Right renal pelvis (tissue), 4 donors: ENCODE data around the gene C18orf32. TPM values are rescaled to one million over a fixed set of nuclear protein-coding genes. Genes with fewer than 3 reads are reported as not detected.
"Not testable (repeated sequence)": the region's sequence is repeated elsewhere in the genome, so short reads cannot be mapped to it uniquely, and the experiment has no call there.

Experiments used
- DNase-seq, 4 donors: peaks; one replicate each; pipeline ENCODE4 v3.0.0-alpha.2; 2013; ENCODE audit warnings: low read depth in 4 of 4, low spot score in 3 of 4, missing footprints in 1 of 4
- polyA plus RNA-seq, 4 donors: library from polyadenylated mRNA; unstranded; fragments of 120-200 nt; gene quantifications; one replicate each; pipeline ENCODE4 v1.2.1, GENCODE V29; 2013; ENCODE audit not compliant: insufficient read length in 4 of 4

The C18orf32 gene
- polyA plus RNA-seq, 4 donors: 30.7 to 31.7 (median 31.2) TPM

- no peak for DNase-seq
Measured at GRCh38 chr18:49472459-49472858, 14.6 kb downstream of the C18orf32 start.

DNA sequence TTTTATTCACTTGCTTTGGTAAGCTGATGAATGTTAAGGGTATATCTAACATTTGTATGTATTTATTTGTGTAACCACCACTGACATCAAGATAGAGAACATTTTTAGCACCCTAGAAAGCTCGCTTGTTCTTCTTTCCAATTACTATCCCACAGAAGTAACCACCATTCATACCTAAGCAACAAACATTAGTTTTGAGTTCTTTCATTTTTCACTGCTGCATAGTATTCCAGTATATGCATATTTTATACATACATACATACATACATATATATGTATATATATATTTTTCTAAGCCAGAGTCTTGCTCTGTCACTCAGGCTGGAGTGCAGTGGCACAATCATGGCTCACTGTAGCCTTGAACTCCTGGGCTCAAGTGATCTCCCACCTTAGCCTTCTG, 15.5 kb downstream of the C18orf32 start:
- no peak for DNase-seq

- DNase-seq: no peak
Measured at GRCh38 chr18:49467599-49467998, 19.4 kb downstream of the C18orf32 start.

DNA sequence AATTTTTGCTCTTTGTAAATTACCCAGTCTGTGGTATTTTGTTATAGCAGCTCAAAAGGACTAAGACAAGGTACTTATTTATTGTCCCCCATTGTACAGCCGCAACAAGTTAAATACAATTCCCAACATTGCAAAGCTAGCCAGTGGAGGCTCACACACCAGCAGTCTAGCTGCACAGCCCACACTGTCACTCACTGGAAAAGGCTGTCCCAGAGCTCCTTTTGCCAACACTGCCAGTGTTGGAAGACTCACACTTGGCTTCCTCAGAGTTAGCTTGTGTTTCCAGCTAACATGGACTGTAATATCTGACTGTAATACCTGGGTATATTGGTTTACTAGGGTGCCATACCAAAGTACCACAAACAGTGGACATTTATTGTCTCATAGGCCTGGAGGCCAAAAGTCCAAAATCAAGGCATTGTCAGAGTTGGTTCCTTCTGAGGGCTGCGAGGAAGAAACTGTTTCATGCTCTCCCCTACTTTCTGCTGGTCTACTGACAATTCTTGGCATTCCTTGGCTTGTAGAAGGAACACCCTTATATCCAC, 19.9 kb downstream of the C18orf32 start:
- DNase-seq: no peak

DNA sequence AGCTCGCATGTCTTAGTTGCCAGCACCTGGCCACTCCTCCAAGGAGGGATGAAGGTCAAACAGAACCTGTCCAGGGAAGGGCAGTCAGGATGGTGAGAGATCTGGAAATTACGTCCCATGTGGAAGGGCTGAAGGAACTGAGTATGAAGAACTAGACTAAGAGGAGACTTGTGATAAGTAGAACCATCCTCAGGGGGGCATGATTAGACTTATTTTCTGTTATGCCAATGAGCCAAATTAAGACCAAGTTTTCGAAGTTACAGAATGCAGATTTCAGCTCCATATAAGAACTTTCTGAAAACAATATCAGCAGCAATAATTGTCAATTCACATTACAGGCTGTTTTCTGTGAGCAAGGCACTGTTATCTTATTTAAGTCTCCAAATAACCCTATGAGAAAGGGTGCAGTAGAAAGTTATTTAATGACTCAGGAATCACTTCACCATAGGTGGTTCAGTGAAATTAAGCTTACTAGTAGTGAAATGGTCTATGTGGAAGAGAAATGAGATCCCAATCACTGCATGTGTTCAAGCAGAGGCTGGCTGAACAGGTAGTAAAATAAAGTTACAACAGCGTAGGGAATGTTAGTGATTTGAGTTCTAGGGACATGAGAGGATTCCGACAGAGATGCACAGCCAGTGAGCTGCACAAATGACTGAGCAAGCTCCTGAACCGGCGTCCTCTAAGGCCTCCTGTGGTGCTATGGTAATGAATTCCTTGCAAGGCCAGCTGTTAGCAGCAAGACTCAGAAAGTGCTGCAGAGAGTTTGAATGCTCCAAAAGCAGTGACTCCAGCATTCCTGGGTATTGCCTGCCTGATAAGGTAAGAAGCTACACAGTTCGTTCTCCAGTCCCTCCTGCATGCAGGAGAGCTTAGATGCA, 22.1 kb downstream of the C18orf32 start:
- no peak for DNase-seq

GRCh38 chr18:49461602-49461977, 25.4 kb downstream of the C18orf32 start:
- DNase-seq: no peak

- DNase-seq: no peak
Measured at GRCh38 chr18:49460976-49461601, 25.9 kb downstream of the C18orf32 start.

DNA sequence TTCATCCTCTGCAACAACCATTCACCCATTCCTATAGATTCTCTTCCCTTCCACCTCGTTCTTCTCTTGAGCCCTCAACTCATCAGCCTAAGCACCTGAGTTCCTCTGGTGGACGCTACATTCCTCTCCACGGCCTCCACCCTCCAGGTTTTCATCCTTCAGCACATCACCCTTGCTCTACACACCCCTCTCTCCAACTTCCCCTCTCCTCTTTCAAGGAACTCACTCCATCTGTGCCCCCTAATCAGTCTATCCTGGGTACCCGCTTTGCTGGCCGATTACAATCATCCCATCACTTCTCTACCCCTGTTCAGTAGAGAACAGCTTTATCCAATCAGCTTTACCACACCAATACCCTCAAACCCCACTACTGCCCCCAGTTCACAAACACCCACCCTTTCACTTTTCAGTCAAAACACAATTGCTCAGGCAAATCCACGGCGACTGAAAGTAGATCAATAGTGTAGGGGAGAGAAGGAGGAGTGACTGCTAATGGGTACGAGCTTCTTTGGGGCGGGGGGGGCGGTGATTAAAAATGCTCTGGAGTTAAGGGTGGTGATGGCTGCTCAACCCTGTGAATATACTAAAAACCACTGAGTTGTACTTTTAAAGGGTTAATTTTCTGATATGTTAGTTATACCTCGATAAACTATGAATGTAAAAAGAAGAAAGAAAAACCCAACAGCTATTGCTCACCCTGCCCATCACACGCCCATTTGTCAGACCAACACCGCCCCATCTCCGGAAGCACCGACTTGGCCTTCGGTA, 27.4 kb downstream of the C18orf32 start:
- no peak for DNase-seq

- no peak for DNase-seq
Measured at GRCh38 chr18:49457616-49458015, 29.4 kb downstream of the C18orf32 start.

DNA sequence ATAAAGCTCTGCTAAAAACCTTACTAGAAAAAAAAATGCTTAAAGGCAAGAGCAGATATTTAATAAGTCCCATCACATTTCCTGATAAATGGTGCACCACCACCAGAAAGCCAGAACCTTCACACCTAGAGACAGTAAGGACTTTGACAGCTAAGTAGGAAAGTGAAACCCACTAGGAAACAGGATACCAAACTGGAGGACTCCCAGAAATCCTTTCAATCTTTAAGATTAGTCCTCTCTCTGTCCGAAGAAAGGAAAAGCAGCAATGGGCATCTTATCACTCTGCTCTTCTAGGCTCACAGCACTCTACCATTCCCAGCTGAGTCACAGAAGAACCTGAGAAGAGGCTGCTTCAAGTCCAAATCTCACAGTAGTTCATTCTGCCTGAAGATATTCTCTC, 30.2 kb downstream of the C18orf32 start:
- no peak for DNase-seq

DNA sequence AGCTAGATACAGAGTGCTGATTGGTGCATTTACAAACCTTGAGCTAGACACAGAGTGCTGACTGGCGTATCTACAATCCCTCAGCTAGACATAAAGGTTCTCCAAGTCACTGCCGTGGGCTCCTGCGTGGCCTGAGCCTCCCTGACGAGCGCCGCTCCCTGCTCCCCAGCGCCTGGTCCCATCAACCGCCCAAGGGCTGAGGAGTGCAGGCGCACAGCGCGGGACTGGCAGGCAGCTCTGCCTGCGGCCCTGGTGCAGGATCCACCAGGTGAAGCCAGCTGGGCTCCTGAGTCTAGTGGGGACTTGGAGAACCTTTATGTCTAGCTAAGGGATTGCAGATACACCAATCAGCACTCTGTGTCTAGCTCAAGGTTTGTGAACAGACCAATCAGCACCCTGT, 34.5 kb downstream of the C18orf32 start:
- not testable (repeated sequence) for DNase-seq

GRCh38 chr18:49447810-49448745, 39.0 kb downstream of the C18orf32 start:
- DNase-seq: no peak

GRCh38 chr18:49446481-49446880, 40.6 kb downstream of the C18orf32 start:
- no peak for DNase-seq

DNA sequence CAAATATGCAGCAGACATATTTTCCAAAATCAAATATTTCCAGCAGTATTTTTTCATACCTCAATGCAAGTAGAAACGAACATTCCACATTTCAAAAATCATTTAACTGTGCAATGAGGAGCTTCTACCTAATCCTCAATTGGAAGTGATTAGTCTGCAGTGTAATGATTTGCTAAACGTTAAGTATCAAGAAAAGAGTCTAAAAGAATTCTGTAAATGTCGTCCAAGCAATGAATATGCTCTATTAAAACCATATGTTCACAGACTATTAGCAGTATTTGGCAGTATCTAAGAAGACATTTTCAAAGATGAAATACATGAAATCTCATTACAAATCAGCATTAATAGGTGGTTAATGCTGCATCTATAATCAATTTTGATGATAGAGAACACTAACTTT, 42.5 kb downstream of the C18orf32 start:
- no peak for DNase-seq

DNA sequence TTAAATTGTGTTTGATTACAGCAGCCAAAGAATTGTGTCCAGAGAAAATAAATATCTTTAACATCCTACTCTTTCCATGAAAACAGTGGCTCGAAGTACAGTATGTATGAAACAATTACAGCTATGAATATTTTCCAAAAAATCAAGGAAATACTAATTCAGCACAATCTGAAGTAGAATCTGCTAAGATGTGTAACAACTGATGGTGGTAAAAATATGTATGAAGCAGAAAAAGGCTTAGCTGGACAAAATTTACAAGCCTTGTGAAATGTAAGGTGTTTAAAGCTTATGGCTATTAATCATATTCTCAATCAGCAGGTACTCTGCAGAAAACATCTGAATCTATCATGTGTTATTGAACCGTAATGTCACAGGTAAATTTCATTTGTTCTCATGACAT, 43.2 kb downstream of the C18orf32 start:
- DNase-seq: no peak

- DNase-seq: no peak
Measured at GRCh38 chr18:49441338-49441938, 45.6 kb downstream of the C18orf32 start.

GRCh38 chr18:49435170-49435569, 51.9 kb downstream of the C18orf32 start:
- DNase-seq: no peak

GRCh38 chr18:49432602-49433001, 54.4 kb downstream of the C18orf32 start:
- DNase-seq: no peak

DNA sequence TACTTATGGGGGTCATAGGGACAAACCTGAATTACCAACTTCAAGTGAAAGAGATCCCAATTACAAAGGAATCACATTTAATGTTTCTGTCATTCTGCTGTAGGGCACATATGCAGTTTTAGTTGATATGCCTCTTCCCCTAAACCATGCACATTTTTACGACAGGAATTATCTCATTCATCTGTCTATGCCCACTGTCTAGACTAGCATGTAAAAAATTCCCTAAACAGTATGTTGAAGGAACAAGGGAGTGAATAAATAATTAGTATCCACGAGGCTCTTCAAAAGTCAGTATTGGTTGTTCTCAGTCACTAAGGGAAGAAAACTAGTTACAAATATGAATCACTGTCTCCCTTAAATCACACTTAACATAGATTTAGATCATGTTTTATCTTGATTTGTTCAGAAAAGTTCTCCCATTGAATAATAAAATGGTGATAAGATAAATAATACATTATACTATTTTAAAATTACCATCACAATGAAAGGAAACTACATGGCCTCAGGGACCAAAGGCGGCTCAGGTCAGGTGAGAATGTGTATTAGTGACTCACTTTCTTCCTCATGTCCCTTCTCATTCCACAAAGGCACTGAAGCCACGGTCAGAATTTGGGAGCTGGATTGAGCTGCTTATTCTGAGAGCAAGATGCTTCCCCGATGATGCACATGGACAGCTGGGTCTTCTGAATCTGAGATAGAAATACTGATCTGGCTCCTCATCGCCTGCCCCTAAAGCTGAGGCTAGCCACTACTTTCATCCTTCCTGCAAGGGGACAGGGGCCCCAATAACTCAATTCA, 55.7 kb downstream of the C18orf32 start:
- no peak for DNase-seq
